HUES64 (cell line): ENCODE data around the gene SMOC2.

Experiments used
- H3K27ac ChIP-seq: 2 replicates; pipeline ENCODE4 v1.7.0; 2013; ENCODE audit warnings: low read depth, low read length, inconsistent platforms
- H3K27me3 ChIP-seq: 2 replicates; pipeline ENCODE4 v1.6.1; 2013; ENCODE audit warnings: mild to moderate bottlenecking, low read length; ENCODE audit not compliant: insufficient read depth
- H3K36me3 ChIP-seq: 2 replicates; pipeline ENCODE4 v1.6.1; 2013; ENCODE audit warnings: mild to moderate bottlenecking, low read length; ENCODE audit not compliant: insufficient read depth
- H3K4me1 ChIP-seq: 2 replicates; pipeline ENCODE4 v1.6.1; 2013; ENCODE audit warnings: mild to moderate bottlenecking, low read length, moderate library complexity; ENCODE audit not compliant: insufficient read depth
- H3K4me3 ChIP-seq: 2 replicates; pipeline ENCODE4 v1.5.1; 2013; ENCODE audit warnings: mild to moderate bottlenecking, low read length, moderate library complexity
- H3K9ac ChIP-seq: 2 replicates; pipeline ENCODE4 v1.6.1; 2013; ENCODE audit warnings: mild to moderate bottlenecking, low read depth, low read length
- H3K9me3 ChIP-seq: 2 replicates; pipeline ENCODE4 v1.6.1; 2013; ENCODE audit warnings: low read depth, low read length; ENCODE audit not compliant: insufficient read depth
- WGBS: fragments of 150-250, 120-280 bp; methylation state at CpG from one replicate; pipeline ENCODE4 v1.1.7; 2013; ENCODE audit warnings: missing lambda C conversion rate; 5-methylcytosine and 5-hydroxymethylcytosine counted together

The SMOC2 gene

DNA sequence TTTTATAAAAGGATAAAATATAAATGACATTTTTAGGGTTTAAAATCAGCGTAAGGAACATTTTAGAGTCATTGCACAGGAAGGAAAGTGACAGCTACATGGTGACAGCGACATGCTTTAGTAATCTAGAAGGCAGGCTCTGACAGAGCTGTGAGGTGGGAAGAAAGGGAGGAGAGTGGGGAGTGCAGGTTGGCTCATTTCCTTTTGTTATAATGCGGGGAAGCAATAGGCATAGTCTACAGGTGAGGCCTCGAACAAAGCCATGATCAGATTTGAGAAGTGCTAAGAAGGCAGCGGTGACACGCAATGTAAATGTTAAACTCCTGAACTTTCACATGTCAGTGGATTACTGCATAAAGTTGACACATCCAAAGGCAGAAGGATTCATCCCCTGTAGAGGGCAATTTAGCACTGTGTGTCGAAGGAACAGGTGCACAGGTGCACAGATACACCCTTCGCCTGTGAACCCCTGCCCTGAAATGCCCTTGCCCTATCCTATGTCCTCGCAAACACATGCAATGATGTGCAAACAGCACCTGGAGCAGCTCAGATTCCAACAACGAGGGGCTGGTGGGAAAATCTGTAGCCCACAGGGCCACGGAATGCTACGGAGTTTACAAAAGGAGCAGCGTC, 32.4 kb upstream of the SMOC2 start:
- Histone ChIP-seq H3K9me3 (no peaks in the 10 kb centered on the region), H3K4me1 (no peaks in the 10 kb centered on the region), H3K4me3 (no peak overlapping the region), H3K36me3 (no peaks in the 10 kb centered on the region), H3K9ac (no peak overlapping the region), H3K27me3 (no peaks in the 10 kb centered on the region), H3K27ac (no peak overlapping the region)
- WGBS = 94% methylated on average over 13 of the region's 13 CpGs

DNA sequence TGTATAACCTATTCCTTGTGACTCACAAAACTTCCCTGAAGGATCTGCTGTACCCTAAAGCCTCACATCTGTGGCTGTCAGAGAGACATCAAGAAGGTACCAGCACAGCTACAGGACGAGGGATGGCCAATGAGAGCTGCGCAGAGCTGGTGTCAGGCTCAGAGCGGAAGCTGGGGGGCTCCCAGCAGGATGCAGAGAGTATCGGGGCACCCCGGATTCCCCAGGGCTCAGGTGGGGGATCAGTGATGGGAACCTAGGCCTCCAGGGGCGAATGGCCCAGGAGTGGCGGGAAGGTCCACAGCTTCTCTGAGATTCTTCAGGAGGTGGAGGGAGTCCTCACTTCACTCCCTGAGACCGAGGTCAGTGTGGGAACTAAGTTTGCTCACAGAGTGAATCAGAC, 30.9 kb upstream of the SMOC2 start:
- no peaks in the 10 kb centered on the region for H3K36me3 ChIP-seq
- no peaks in the 10 kb centered on the region for H3K27me3 ChIP-seq
- no peaks in the 10 kb centered on the region for H3K9me3 ChIP-seq
- no peak overlapping the region for H3K27ac ChIP-seq
- H3K4me1 ChIP-seq = no peaks in the 10 kb centered on the region
- 96% methylated on average over 8 of the region's 8 CpGs for WGBS
- H3K4me3 ChIP-seq = no peak overlapping the region
- no peak overlapping the region for H3K9ac ChIP-seq

DNA sequence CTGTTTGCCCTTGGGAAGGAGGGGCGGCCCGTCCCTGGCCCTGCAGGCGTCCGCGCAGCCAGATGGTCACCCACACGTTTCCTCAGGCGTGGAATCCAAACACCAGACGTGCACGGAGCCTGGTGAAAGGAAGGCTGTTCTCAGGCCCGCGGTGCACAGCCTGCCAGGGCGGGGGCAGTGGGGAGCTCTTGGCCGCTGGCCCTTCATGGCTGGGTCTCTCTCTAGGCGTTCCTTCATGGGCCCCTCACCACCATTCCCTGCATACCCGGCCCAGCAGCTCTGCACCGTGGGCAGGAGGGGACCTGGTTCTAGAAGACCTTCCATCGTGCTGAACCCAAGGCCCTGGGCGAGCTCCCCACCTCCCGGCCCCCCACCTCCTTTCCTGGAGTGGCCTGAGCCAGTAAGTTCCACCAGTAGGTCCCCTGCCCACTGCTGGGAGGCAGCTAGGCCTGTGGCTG, 30.4 kb upstream of the SMOC2 start:
- no peaks in the 10 kb centered on the region for H3K4me1 ChIP-seq
- H3K27me3 ChIP-seq = no peaks in the 10 kb centered on the region
- H3K9ac ChIP-seq = no peak overlapping the region
- H3K4me3 ChIP-seq = no peak overlapping the region
- 95% methylated on average over 19 of the region's 19 CpGs for WGBS
- no peaks in the 10 kb centered on the region for H3K36me3 ChIP-seq
- no peak overlapping the region for H3K27ac ChIP-seq
- H3K9me3 ChIP-seq = no peaks in the 10 kb centered on the region

DNA sequence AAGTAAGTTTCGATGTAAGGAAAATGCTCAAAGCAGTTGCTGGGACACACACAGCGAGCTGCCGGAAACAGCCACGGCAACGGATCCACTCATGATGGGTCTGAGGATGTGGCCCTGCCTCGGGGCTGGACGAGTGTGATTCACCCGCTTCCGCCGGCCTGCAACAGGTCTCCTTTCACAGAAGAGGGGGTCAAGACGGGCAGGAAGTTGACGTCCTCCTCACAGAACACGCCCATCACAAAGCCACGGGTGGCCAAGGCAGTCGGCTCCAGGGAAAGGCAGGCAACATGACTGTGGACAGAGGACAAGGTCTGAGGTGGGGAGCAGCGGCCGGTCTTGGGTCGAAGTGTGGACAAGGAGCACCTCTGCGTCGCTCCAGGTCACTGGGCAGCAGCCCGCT, 29.9 kb upstream of the SMOC2 start:
- no peaks in the 10 kb centered on the region for H3K9me3 ChIP-seq
- no peak overlapping the region for H3K9ac ChIP-seq
- H3K27me3 ChIP-seq = no peaks in the 10 kb centered on the region
- no peaks in the 10 kb centered on the region for H3K36me3 ChIP-seq
- WGBS = 91% methylated on average over 21 of the region's 21 CpGs
- H3K27ac ChIP-seq = no peak overlapping the region
- H3K4me1 ChIP-seq = no peaks in the 10 kb centered on the region
- H3K4me3 ChIP-seq = no peak overlapping the region

DNA sequence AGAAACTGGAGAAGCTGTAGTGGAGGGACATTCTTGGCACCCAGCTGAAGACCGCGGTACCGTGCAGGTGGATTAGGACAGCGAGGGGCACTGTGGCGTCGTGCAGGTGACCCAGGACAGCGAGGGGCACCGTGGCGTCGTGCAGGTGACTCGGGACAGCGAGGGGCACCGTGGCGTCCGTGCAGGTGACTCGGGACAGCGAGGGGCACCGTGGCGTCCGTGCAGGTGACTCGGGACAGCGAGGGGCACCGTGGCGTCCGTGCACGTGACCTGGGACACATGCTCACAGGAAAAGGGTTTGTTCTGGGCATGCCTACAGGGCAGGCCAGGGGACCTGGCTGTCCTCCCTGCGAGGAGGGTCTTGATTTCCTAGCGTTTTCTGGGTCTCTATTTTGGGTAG, 29.2 kb upstream of the SMOC2 start:
- Histone ChIP-seq H3K9ac (no peak overlapping the region), H3K4me3 (no peak overlapping the region), H3K27ac (no peak overlapping the region), H3K4me1 (no peaks in the 10 kb centered on the region), H3K27me3 (no peaks in the 10 kb centered on the region), H3K36me3 (no peaks in the 10 kb centered on the region), H3K9me3 (no peaks in the 10 kb centered on the region)
- 97% methylated on average over 28 of the region's 28 CpGs for WGBS

DNA sequence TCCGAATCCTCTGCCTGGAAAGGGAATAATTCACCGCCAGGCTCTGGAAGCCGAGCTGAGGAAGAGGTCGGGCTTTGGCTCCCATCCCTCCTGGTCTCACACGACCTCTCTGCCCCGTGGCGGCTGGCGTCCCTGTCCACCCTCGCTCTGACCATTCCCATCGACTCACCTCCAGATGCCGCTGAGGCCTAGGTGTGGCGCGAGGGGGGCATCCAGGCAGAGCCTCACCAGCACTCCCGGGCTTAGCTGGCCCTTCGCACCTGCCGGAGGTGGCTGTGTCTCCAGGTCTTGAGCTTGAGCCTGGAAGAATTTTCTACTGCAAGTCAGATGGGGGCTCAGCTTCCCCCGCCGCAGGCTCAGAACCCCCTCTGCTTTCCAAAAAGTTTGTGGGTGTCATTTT, 28.5 kb upstream of the SMOC2 start:
- no peak overlapping the region for H3K9ac ChIP-seq
- H3K27ac ChIP-seq = no peak overlapping the region
- no peaks in the 10 kb centered on the region for H3K4me1 ChIP-seq
- no peaks in the 10 kb centered on the region for H3K36me3 ChIP-seq
- H3K27me3 ChIP-seq = no peaks in the 10 kb centered on the region
- 95% methylated on average over 18 of the region's 18 CpGs for WGBS
- no peak overlapping the region for H3K4me3 ChIP-seq
- H3K9me3 ChIP-seq = no peaks in the 10 kb centered on the region

DNA sequence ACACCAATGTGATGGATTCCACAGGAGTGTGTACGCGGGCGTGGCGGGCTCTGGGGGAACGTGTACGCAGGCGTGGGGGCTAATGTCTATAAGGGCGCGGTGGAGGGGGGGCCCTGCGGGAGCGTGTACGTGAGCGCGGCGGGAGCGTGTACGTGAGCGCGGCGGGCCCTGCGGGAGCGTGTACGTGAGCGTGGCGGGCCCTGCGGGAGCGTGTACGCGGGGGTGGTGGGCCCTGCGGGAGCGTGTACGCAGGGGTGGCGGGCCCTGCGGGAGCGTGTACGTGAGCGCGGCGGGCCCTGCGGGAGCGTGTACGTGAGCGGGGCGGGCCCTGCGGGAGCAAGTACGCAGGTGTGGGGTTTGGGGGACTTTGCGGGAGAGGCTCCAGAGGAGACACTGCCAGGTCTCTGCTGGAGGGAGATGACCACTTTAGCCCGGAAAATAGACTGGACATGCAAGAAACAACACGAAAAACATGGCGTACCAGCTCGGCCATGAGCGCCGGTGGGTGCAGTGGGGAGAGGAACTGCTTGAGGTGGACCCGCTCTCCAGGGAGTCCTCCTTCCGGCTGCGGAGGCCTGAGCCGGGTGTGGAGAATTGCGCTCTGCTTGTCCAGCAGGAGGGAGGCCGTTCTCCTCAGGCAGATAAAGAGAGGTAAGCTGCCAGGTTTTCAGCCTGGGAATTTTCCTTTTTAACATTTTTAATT, 27.8 kb upstream of the SMOC2 start:
- WGBS = 97% methylated on average over 59 of the region's 59 CpGs
- Histone ChIP-seq H3K4me3 (no peak overlapping the region), H3K9me3 (no peaks in the 10 kb centered on the region), H3K27ac (no peak overlapping the region), H3K4me1 (0 out of 2 replicates have a peak, but pooled peaks cover 3% of the 10 kb centered on the region), H3K36me3 (no peaks in the 10 kb centered on the region), H3K27me3 (no peaks in the 10 kb centered on the region), H3K9ac (no peak overlapping the region)

DNA sequence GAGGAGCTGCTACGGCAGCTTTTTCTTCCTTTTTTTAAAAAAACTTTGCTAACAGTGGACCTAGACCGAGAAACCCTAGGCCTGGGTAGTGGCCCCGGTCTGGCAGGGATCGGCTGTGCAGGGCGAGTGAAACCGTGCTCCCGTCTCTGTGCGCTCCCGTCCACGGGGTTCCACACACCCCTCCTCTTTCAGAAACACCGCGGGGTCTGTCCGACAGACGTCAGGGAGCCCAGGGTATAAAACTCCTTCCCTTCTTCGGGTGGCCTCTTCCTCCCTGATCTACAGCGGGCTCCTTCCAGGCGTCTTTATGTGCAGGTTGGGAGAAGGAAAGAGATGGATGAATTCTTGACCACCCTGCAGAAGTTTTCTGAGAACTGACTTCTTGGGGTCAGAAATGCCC, 27.1 kb upstream of the SMOC2 start:
- no peaks in the 10 kb centered on the region for H3K27me3 ChIP-seq
- no peaks in the 10 kb centered on the region for H3K9me3 ChIP-seq
- H3K4me1 ChIP-seq = 0 out of 2 replicates have a peak, but pooled peaks cover 3% of the 10 kb centered on the region
- no peak overlapping the region for H3K27ac ChIP-seq
- 96% methylated on average over 17 of the region's 17 CpGs for WGBS
- no peak overlapping the region for H3K4me3 ChIP-seq
- H3K36me3 ChIP-seq = no peaks in the 10 kb centered on the region
- H3K9ac ChIP-seq = no peak overlapping the region

DNA sequence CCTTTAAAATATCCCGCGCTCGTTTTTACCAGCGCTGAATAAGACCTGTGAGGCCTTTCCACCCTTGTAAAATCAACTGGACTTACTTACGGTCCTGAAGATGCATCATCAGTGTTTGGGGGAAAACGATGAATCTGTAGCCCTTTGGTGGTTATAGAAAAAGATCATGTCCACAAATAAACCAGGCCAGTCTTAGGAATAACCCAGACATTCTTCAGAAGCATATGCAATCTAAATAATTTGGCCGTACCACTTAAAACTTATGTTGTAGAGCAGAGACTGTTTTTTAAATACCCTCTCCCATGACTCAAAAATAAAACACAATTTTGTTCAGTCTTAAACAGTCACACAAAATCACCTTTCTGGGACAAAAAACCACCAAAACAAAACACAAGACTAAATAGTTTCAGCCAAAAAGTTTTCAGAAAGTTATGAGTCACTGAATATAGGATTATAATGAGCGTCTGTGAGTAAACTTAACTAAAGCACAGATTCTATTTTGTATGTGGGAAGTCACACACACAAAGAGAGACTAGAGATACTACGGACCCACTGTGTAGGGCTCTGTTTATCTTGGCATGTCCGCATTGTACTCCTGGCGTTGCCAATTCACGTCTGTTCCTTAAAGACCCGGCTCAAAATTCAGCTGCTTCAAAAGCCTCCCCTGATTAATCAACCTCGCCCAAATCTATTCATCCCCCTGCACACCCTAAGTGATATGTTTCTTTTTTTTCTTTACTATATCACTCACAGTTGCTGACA, 26.5 kb upstream of the SMOC2 start:
- no peak overlapping the region for H3K9ac ChIP-seq
- no peak overlapping the region for H3K4me3 ChIP-seq
- H3K9me3 ChIP-seq = no peaks in the 10 kb centered on the region
- WGBS = 96% methylated on average over 14 of the region's 14 CpGs
- no peaks in the 10 kb centered on the region for H3K27me3 ChIP-seq
- no peak overlapping the region for H3K27ac ChIP-seq
- no peaks in the 10 kb centered on the region for H3K36me3 ChIP-seq
- H3K4me1 ChIP-seq = 0 out of 2 replicates have a peak, but pooled peaks cover 3% of the 10 kb centered on the region

DNA sequence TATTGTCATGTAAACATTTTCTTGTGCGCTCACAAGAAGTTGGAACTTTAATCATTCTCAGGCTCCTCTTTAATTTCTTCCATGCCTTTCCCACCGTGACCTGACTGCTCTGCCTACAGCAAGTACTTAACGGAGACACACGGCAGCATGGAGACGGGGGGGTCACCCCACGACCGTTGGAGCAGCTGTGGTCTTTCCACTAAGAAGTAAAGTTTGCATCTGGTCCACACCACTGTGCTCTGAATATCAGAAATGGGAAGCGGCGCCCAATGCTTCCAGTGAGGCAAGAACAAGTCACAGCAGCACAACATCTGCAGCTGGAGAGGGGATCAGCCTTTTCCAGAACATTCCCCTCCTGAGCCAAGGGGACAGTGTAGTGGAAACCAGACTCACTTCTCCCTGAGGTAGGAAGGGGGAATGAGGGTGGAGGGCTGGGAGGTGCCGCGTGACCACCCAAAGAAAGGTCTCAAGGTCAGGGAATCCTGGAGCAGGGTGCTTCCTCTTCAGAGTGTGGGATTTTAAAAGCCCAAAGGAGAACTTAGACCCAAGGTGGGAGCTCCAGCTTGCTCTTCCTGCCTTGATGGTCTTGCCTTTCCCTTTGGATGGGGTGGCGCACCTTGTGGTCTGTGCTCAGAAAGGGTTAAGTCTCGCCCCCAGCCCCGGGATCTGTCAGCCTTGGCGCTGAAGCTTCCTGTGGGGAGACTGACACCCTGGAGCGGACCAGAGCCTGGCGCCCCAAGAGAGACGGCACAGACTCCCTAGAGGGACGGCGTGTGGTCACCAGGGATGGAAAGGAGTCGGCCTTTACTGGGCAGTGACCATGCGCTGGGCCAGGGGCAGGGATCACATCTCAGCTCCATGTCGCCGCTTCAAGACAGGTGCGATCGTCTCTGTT, 25.6 kb upstream of the SMOC2 start:
- H3K27ac ChIP-seq = no peak overlapping the region
- H3K27me3 ChIP-seq = no peaks in the 10 kb centered on the region
- H3K4me3 ChIP-seq = no peak overlapping the region
- no peak overlapping the region for H3K9ac ChIP-seq
- no peaks in the 10 kb centered on the region for H3K36me3 ChIP-seq
- H3K4me1 ChIP-seq = 0 out of 2 replicates have a peak, but pooled peaks cover 3% of the 10 kb centered on the region
- WGBS = 93% methylated on average over 26 of the region's 26 CpGs
- no peaks in the 10 kb centered on the region for H3K9me3 ChIP-seq
